NCI-H1930 (cell line): Measurements from ENCODE around the gene RCAN3.
"Not testable (repeated sequence)": the region's sequence is repeated elsewhere in the genome, so short reads cannot be mapped to it uniquely, and the experiment has no call there.

Experiments
- DNase-seq, 2 experiments: peaks; one replicate each; lab custom pipeline; 2025; lab: John Stamatoyannopoulos, UW

RCAN3 gene

GRCh38 chr1:24514946-24515345, 12.3 kb downstream of the RCAN3 start:
- no peak for DNase-seq

- not testable (repeated sequence) for DNase-seq
Observed at GRCh38 chr1:24515671-24516209, 13.1 kb downstream of the RCAN3 start.

GRCh38 chr1:24516506-24516905, 13.9 kb downstream of the RCAN3 start:
- no peak for DNase-seq

GRCh38 chr1:24517898-24518297, 15.3 kb downstream of the RCAN3 start:
- no peak for DNase-seq

GRCh38 chr1:24520282-24520681, 17.6 kb downstream of the RCAN3 start:
- DNase-seq = not testable (repeated sequence)

GRCh38 chr1:24525606-24526005, 23.0 kb downstream of the RCAN3 start:
- no peak for DNase-seq

GRCh38 chr1:24526045-24526444, 23.4 kb downstream of the RCAN3 start:
- no peak for DNase-seq

- peak in 1 of 2 experiments; percentile 10 for DNase-seq
Observed at GRCh38 chr1:24526940-24527542, 24.4 kb downstream of the RCAN3 start.

- DNase-seq = peak; percentile 50 to 71
Observed at GRCh38 chr1:24528744-24529143, 26.1 kb downstream of the RCAN3 start.

- DNase-seq = not testable (repeated sequence)
Observed at GRCh38 chr1:24529292-24529691, 26.7 kb downstream of the RCAN3 start.

GRCh38 chr1:24535021-24535424, 32.4 kb downstream of the RCAN3 start:
- no peak for DNase-seq

- DNase-seq = no peak
Observed at GRCh38 chr1:24535778-24536177, 33.1 kb downstream of the RCAN3 start.

- no peak for DNase-seq
Observed at GRCh38 chr1:24536391-24536840, 33.8 kb downstream of the RCAN3 start.

- DNase-seq = no peak
Observed at GRCh38 chr1:24540051-24540905, 37.6 kb downstream of the RCAN3 start.

- no peak for DNase-seq
Observed at GRCh38 chr1:24540906-24541710, 38.5 kb downstream of the RCAN3 start.

- DNase-seq = peak in 1 of 2 experiments; percentile 17
Observed at GRCh38 chr1:24541711-24542346, 39.2 kb downstream of the RCAN3 start.

- DNase-seq = no peak
Observed at GRCh38 chr1:24544239-24544638, 41.6 kb downstream of the RCAN3 start.

GRCh38 chr1:24545662-24546061, 43.0 kb downstream of the RCAN3 start:
- no peak for DNase-seq

GRCh38 chr1:24547195-24547594, 44.6 kb downstream of the RCAN3 start:
- no peak for DNase-seq

- DNase-seq = no peak
Observed at GRCh38 chr1:24548070-24548469, 45.4 kb downstream of the RCAN3 start.

- not testable (repeated sequence) for DNase-seq
Observed at GRCh38 chr1:24549210-24549609, 46.6 kb downstream of the RCAN3 start.
